Measurements from ENCODE around the gene PIGS. TPM values are rescaled to one million over a fixed set of nuclear protein-coding genes. Genes with fewer than 3 reads are reported as not detected.

The PIGS gene
- total RNA-seq, 1 experiment from 2014 or later, result 48.9 TPM

DNA sequence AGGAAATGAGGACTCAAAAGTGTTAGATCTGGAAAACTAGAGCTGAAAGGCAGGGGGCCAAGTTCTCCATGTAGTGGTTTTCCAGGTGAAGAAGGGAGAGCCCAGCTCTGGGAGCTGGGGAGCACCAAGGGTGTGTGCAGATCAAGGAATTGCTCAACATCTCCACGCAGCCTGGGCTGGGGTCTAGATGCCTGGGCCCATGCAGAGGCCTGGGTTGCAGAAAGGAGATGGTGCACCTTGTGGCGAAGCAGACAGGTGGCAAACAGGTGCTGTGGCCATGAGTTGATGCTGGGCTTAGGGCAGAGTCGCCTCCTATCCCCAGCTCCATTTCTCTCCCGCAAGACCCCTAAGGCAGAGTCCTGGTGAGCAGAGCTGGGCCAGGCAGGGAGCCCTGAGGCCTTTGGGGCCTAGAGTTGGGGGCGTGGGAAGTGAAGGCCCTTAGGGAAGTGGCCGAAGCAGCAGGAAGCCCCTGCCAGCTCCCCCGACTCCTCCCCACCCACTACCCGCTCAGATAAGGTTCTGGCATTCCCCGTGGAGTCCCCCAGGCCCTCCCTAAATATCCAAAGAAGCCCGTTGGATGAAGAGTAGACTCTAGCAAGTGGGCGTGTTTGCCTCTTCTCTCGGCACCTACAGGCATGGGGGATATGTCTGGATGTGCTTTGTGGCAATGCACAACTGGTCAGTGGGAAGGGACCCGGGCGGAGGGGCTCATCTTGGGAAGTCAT, 64.4 kb downstream of the PIGS start:
- DNase-seq (ENCODE audit: low spot score), result no peak

DNA sequence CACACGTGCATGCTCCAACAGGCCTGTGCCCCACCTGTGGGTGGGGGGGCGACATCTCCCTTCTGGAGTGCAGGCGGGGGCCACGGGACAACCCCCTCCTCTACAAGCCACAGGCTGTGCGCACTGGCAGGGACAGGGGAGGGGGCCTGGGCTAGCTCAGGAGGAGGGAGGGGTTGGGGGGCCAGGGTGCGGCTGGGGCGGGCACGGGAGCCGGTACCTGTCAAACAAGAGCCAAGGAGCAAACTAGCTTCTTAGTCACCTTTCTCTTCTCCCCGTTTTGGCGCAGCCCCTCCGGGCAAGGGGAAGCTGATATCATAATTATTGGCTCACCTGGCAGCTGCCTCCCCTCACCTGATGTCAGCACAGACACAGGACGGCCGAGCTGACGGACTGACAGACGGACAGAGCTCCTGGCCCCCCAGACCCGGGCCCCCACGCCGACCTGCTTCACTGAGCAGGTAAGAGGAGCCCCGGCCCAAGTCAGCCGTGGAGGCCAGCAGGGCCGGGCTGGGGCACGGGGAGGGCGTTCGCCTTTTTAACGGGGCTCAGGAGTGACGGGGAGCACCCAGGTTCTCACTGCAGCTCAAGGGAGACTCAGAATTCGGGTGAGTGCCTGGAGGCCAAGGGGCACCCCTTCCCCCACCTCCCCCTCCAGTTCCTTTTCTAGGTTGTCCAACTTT, 65.2 kb downstream of the PIGS start, which contains the start of gene FOXN1:
Gene FOXN1 (plus strand): TSS at position 363 of the 680 bp plus-strand sequence. CDS start 17,622 bp downstream, outside the sequence.
- DNase-seq (ENCODE audit: low spot score), result no peak

DNA sequence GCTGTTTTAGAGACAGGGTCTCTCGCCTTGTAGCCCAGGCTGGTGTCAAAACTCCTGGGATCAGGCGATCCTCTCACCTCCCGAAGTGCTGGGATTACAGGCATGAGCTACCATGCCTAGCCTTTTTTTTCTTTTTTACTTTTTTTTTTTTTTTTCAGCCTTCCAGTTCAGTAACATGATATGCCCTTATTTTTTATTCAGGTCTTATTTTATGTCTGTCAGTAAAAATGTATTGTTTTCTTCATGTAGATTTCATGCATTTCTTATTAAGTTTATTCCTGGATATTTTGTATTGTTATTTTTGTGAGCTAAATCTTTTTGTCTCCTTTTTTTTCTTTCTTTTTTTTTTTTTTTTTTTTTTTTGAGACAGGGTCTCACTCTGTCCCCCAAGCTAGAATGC, 67.9 kb downstream of the PIGS start:
- no peak for DNase-seq (ENCODE audit: low spot score)

Other genes with a start within 250 kb of the PIGS start
- 38.9 and 45.5 TPM in 2 replicates for gene IFT20, start 236.1 kb downstream of the PIGS start, total RNA-seq (2014; rRNA removed; shearing (Covaris generic))
- gene TNFAIP1, start 235.8 kb downstream of the PIGS start, total RNA-seq (2014; rRNA removed; shearing (Covaris generic)), result 36.2 and 44.7 TPM in 2 replicates
- gene POLDIP2, start 214.0 kb downstream of the PIGS start, total RNA-seq (2014; rRNA removed; shearing (Covaris generic)), result 166 and 176 TPM in 2 replicates
- not detected in 2 replicates for gene SEBOX, start 206.3 kb downstream of the PIGS start, total RNA-seq (2014; rRNA removed; shearing (Covaris generic))
- gene VTN, start 201.2 kb downstream of the PIGS start, total RNA-seq (2014; rRNA removed; shearing (Covaris generic)), result 0.43 and 4.4 TPM in 2 replicates
- gene SARM1, start 199.8 kb downstream of the PIGS start, total RNA-seq (2014; rRNA removed; shearing (Covaris generic)), result 20.2 and 23.2 TPM in 2 replicates
- gene SLC46A1, start 165.3 kb downstream of the PIGS start, total RNA-seq (2014; rRNA removed; shearing (Covaris generic)), result 2.5 and 4.9 TPM in 2 replicates
- gene SLC13A2, start 97.9 kb downstream of the PIGS start, total RNA-seq (2014; rRNA removed; shearing (Covaris generic)), result not detected in 2 replicates
- 0.22 TPM in 1 of 2 replicates, not detected in the other for gene FOXN1, start 65.2 kb downstream of the PIGS start, total RNA-seq (2014; rRNA removed; shearing (Covaris generic))
- gene UNC119, start 18.9 kb downstream of the PIGS start, total RNA-seq (2014; rRNA removed; shearing (Covaris generic)), result 65.5 and 73.5 TPM in 2 replicates
- 1.3 and 2.1 TPM in 2 replicates for gene ALDOC, start 5.4 kb upstream of the PIGS start, total RNA-seq (2014; rRNA removed; shearing (Covaris generic))
- 162 and 170 TPM in 2 replicates for gene SPAG5, start 27.5 kb upstream of the PIGS start, total RNA-seq (2014; rRNA removed; shearing (Covaris generic))
- gene RSKR, start 42.7 kb upstream of the PIGS start, total RNA-seq (2014; rRNA removed; shearing (Covaris generic)), result 6.5 and 8.4 TPM in 2 replicates
- 119 and 131 TPM in 2 replicates for gene BLTP2, start 73.6 kb upstream of the PIGS start, total RNA-seq (2014; rRNA removed; shearing (Covaris generic))
- 102 and 112 TPM in 2 replicates for gene SDF2, start 90.4 kb upstream of the PIGS start, total RNA-seq (2014; rRNA removed; shearing (Covaris generic))
- 52.7 and 55.8 TPM in 2 replicates for gene SUPT6H, start 90.7 kb upstream of the PIGS start, total RNA-seq (2014; rRNA removed; shearing (Covaris generic))
- gene PROCA1, start 140.4 kb upstream of the PIGS start, total RNA-seq (2014; rRNA removed; shearing (Covaris generic)), result 1.2 and 2.0 TPM in 2 replicates
- gene RAB34, start 146.3 kb upstream of the PIGS start, total RNA-seq (2014; rRNA removed; shearing (Covaris generic)), result 246 and 286 TPM in 2 replicates
- 697 and 1,197 TPM in 2 replicates for gene RPL23A, start 148.5 kb upstream of the PIGS start, total RNA-seq (2014; rRNA removed; shearing (Covaris generic))
- 3.3 and 3.9 TPM in 2 replicates for gene TLCD1, start 154.7 kb upstream of the PIGS start, total RNA-seq (2014; rRNA removed; shearing (Covaris generic))
- 1.5 and 2.5 TPM in 2 replicates for gene NEK8, start 157.3 kb upstream of the PIGS start, total RNA-seq (2014; rRNA removed; shearing (Covaris generic))
- gene TRAF4, start 172.5 kb upstream of the PIGS start, total RNA-seq (2014; rRNA removed; shearing (Covaris generic)), result 75.5 and 90.6 TPM in 2 replicates